GM12801 (cell line): ENCODE results near the gene SFI1.

Experiments
- TF ChIP-seq, protein P1 (sequence below): IDR thresholded peaks from one replicate; pipeline ENCODE4 v1.5.1; 2011; ENCODE audit warnings: control low read depth; ENCODE audit not compliant: insufficient read length; ENCODE audit errors: extremely low read depth

The SFI1 gene

DNA sequence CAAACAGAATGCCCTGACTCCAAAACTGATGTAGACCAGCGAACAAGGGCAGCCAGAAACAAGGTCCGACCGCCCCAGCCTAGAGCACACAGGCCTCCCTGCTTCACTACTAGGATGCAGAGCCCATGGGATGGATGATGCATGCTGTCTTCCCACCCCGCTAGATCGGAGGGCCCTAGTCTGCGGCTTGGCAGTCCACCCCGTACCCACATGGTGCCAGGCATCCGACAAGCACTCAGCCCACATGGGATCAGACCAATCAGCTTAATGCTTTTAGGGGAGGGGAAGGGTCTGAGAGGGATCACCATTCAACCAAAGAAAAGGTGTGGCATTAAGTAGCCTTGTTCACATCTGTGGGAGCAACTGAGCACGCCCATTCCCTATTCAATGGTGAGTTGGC, 135.1 kb downstream of the SFI1 start:
- TF ChIP-seq, protein P1, sequence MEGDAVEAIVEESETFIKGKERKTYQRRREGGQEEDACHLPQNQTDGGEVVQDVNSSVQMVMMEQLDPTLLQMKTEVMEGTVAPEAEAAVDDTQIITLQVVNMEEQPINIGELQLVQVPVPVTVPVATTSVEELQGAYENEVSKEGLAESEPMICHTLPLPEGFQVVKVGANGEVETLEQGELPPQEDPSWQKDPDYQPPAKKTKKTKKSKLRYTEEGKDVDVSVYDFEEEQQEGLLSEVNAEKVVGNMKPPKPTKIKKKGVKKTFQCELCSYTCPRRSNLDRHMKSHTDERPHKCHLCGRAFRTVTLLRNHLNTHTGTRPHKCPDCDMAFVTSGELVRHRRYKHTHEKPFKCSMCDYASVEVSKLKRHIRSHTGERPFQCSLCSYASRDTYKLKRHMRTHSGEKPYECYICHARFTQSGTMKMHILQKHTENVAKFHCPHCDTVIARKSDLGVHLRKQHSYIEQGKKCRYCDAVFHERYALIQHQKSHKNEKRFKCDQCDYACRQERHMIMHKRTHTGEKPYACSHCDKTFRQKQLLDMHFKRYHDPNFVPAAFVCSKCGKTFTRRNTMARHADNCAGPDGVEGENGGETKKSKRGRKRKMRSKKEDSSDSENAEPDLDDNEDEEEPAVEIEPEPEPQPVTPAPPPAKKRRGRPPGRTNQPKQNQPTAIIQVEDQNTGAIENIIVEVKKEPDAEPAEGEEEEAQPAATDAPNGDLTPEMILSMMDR, result no peak

DNA sequence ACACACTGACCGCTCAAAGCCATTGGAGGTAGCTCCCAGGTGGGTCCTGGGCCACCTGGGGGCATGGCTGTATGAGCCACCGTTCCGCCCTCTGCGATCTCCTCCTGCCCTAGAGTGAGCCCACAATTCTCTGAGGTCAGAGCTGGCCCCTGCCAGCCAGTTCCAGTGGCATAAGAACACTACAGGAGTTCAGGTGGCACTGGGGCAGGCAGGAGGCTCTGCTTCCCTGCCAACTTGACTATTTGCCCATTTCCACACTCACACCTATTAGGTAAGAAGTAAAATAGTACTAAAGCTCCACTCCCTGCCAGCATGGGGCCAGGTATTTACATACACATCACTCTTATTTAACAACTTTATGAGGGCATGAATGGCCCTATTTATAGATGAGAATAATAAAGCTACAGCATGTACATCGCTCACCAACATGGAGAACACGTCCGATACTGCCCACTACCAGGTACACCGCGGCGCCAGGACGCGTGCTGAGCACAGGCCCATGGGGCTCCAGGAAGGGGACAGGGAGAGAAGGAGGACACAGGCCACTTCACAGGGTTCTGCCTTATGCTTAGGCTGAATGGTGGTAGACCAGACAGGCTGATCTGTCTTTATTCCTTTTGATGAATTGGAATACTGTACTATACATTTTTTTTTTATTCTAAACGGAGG, 139.4 kb downstream of the SFI1 start:
- TF ChIP-seq, protein P1, result no peak

DNA sequence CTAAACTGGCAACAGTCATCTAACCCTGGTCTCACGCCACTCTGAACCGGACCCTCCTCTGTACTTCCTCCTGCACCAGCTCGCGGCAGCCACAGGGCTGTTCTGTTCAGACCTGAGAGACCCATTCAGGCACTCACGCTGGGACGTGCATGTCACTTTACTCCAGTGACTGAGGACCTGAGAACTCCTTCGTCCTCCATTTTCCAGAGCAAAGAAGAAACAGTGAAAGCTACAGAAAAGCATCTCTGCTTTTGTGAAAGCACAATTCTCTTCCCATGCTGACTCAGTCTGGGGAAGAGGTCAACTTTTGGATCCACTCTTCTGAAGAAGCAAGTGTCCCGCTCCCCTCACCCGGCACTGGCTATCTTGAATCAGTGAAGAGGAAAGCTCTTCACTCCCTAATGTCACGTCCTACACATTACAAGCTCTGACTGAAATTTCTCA, 141.1 kb downstream of the SFI1 start:
- TF ChIP-seq, protein P1, result no peak

DNA sequence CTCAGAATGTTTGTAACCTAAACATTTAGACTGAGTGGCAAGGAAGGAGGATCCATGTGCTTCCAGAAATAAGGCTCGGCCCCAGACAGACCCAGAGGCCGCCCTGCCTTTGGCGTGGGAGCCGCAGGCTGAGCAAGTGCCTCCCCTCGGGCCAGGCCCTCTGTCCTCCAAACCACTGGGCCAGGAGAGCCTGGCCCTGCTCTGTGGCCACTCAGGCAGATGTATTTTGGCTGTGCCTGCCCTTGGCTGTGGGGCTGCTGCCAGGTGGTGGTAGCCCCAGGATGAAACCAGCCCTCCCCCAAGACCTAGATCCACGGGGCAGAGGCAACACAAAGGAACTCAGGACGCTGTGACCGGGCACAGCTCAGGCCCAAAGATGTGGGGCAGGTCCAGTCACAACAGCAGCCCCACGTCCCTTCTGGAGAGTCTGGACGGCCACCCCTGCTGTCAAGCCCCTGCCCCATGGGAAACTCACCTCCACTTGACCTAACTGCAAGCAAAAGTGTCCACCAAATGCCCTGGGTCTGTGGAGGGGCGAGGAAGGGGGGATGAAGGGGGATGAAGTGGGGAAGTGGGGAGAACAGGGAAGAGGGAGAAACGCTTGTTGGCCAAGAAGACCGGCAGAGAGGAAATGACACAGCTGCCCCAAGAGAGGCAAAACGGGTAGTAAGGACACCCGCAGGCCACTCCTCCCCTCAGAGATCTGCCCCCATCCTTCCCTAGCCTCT, 141.7 kb downstream of the SFI1 start:
- TF ChIP-seq, protein P1, result no peak

DNA sequence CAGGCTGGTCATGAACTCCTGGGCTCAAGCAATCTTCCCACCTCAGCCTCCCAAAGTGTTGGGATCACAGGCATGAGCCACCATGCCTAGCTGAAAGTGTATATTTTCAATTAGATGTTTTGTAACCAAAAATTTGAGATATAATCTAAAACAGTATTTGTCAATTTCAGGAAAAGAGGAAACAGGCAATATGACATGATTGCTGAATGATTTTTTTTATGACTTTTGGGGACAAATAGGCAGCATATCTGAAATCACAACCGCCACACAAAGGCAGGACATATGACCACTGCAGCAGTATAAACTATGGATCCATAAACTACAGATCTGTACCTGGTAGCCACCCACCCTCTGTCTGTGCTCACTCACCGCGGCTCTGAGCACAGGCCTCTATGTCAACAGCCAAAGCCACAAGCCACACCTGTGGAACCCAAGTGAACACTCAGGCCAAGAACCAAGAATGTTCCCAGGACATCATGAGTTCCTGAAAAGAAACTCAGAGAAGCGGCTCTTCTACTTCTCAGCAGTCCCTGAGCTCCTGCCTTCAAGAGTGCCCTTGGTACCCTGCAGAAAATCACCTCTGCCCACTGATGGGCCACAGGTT, 143.2 kb downstream of the SFI1 start:
- TF ChIP-seq, protein P1, result no peak

DNA sequence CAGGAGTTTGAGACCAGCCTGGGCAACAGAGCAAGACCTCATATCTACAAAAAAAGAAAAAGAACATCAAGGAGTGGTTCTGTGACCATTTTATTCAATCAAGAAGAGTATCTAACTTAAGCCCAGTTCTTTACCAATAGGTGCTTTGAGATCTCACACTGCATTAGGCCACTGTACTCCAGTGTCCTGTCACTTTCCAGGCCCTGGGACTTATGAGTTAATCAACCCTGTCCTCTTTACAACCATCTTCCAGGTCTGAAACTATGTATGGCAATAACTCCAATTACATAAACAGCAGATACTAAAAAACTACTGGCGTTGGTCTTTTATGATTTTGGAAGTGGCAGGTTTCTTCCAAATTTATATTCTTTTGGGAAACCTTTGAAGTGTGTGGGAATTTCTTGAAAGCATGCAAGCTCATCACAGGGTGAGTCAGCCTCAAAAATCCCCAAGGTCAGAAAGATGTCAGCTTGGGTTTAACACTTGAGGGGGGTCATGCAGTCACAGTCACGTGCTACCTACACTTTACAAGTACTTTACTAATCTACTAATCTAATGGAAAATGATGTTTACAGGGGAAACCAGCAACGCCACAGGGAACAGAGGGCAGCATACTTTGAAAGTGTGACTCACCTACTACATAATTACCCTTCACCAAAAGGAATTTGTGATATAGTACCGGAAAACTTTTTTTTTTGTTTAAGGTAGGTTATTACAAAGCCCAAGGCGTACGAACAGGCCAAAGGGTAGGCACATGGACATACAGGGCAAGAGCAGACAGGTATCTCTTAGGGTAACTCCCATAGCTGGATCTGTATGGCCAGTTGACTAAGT, 150.1 kb downstream of the SFI1 start:
- TF ChIP-seq, protein P1, result no peak

DNA sequence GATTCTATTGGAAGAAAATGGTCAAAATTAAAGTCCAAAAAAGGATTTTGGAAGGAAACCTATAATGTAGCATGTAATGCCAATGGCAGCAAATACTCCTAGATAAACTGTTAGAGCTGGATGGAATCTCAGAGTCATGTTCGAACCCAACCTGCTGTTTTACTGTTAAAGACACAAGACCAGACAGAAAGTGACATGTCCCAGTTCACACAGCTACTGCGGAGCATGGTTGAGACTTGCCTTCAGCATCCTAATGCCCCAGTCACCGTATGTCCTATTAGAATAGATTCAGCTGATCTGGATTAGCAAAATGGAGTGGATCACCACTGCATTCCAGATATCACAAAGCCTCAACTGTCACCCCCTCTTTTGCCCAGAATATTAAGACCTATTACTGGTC, 150.7 kb downstream of the SFI1 start:
- TF ChIP-seq, protein P1, result no peak
